ENCODE measurements around the gene PCLO. TPM values are rescaled to one million over a fixed set of nuclear protein-coding genes. Genes with fewer than 3 reads are reported as not detected.

Gene PCLO
- total and polyA plus RNA-seq, 9 donors: 0.31 to 3.6 (median 1.4) TPM

DNA sequence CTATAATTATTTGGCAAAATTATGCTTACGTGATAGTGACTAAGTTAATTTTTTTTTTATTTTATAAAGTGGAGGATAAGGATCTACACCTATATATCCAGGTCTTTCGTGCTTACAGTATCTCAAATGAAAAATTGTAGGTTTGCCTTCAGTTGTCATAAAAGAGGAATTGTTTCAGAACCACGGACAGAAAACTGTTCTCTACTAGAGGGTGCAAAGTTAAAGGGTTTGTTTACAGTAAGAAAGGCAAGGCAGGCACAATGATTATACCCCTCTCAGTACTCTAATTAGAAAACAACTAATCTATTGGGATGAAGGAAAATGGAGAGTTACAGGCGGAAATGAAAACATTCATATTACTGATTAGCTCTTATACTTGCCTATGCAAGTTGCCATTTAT is 1.5 kb downstream of the PCLO start:
- Histone ChIP-seq H3K27me3 (no peaks in the 10 kb centered on the region), H3K4me3 (no peak overlapping the region), H3K9me3 (no peaks in the 10 kb centered on the region), H3K36me3 (no peaks in the 10 kb centered on the region), H3K27ac (no peak overlapping the region), H3K4me1 (ENCODE audit: insufficient read depth) (peaks cover 2% of the 10 kb centered on the region)
- TF ChIP-seq POLR2A (IDR thresholded peaks at IDR 0.05): no peak
- TF ChIP-seq, protein P1, sequence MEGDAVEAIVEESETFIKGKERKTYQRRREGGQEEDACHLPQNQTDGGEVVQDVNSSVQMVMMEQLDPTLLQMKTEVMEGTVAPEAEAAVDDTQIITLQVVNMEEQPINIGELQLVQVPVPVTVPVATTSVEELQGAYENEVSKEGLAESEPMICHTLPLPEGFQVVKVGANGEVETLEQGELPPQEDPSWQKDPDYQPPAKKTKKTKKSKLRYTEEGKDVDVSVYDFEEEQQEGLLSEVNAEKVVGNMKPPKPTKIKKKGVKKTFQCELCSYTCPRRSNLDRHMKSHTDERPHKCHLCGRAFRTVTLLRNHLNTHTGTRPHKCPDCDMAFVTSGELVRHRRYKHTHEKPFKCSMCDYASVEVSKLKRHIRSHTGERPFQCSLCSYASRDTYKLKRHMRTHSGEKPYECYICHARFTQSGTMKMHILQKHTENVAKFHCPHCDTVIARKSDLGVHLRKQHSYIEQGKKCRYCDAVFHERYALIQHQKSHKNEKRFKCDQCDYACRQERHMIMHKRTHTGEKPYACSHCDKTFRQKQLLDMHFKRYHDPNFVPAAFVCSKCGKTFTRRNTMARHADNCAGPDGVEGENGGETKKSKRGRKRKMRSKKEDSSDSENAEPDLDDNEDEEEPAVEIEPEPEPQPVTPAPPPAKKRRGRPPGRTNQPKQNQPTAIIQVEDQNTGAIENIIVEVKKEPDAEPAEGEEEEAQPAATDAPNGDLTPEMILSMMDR (IDR thresholded peaks at IDR 0.05): no peak
- TF ChIP-seq EP300 (IDR thresholded peaks at IDR 0.05): no peak
- intact Hi-C loops (cut with DNase I): no loop called here
- 44 to 57% (median 52%) methylated on average over 4 of the region's 4 CpGs for WGBS, 3 donors
- DNase-seq: no peak

DNA sequence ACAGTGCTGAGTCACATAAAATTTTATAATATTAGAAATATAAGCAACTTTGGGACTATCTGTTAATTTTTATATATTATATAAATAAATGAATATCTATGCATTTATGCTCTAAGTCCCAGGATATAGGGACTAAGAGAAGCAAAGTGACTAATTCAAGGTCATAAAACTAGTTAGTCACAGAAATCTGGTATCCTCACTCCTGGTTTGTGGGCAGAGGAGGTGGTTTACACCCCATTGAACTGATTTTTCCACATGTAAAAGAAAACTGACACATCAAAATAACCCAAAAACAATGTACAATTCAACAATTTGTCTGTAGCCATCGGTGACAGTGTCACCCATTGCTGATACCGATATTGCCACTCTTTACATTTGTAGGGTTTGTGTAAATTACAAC is 3.0 kb downstream of the PCLO start:
- Histone ChIP-seq H3K27ac (no peak overlapping the region), H3K9me3 (no peaks in the 10 kb centered on the region), H3K4me3 (no peak overlapping the region), H3K36me3 (no peaks in the 10 kb centered on the region), H3K4me1 (ENCODE audit: insufficient read depth) (peaks cover 2% of the 10 kb centered on the region), H3K27me3 (no peaks in the 10 kb centered on the region)
- DNase-seq: no peak
- WGBS, 3 donors: 94 to 98% (median 95%) methylated on average over 2 of the region's 2 CpGs
- intact Hi-C loops (cut with DNase I): no loop called here
- TF ChIP-seq POLR2A (IDR thresholded peaks at IDR 0.05): no peak
- TF ChIP-seq, protein P1 (IDR thresholded peaks at IDR 0.05): no peak
- no peak for TF ChIP-seq EP300 (IDR thresholded peaks at IDR 0.05)

DNA sequence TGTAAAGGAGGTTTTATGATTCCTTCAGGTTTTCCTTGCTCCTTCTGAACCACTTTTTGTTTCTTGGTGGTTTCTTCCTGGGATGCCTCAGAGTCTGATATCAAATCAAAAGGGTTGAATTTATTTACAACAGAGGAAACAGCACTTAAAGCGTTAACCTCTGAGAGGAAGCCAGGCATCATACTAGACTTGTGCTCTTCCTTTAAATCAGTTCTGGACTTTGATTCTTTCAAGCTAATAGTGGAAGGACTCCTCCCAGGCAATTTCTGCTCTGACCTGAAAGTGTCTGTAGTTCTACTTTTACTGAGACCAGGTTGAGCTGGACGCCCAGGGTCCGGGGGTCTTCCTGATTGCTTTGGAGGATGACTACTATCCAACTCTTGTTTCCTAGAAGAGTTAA is 6.7 kb downstream of the PCLO start:
- H3K27me3 ChIP-seq: no peaks in the 10 kb centered on the region
- WGBS, 3 donors: 91 to 92% (median 92%) methylated on average over 3 of the region's 3 CpGs
- no peaks in the 10 kb centered on the region for H3K36me3 ChIP-seq
- no peak for TF ChIP-seq EP300 (IDR thresholded peaks at IDR 0.05)
- TF ChIP-seq, protein P1 (IDR thresholded peaks at IDR 0.05): no peak
- no peak for TF ChIP-seq POLR2A (IDR thresholded peaks at IDR 0.05)
- intact Hi-C loops (cut with DNase I): no loop called here
- no peak overlapping the region for H3K27ac ChIP-seq
- H3K4me3 ChIP-seq: no peak overlapping the region
- H3K4me1 ChIP-seq (ENCODE audit: insufficient read depth): no peaks in the 10 kb centered on the region
- H3K9me3 ChIP-seq: no peaks in the 10 kb centered on the region
- no peak for DNase-seq

DNA sequence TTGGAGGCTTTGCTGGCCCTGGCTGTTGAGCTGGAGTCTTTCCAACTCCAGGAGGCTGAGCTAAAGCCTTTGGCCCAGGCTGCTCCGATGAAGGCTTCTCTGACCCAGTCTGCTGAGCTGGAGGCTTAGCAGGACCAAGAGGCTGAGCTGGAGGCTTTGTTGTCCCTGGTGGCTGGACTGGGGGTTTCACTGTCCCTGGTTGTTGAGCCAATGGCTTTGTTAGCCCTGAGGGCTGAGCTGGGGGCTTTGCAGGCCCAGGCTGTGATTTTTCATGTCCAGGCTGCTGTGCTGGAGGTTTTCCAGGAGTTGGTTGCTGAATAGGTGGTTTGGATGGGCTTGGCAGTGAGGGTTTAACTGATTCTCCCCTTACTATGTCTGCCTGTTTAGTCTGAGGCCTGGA is 7.3 kb downstream of the PCLO start:
- DNase-seq: no peak
- intact Hi-C loops (cut with DNase I): no loop called here
- Histone ChIP-seq H3K27me3 (no peaks in the 10 kb centered on the region), H3K9me3 (no peaks in the 10 kb centered on the region), H3K27ac (no peak overlapping the region), H3K4me1 (ENCODE audit: insufficient read depth) (no peaks in the 10 kb centered on the region), H3K4me3 (no peak overlapping the region), H3K36me3 (no peaks in the 10 kb centered on the region)
- WGBS, 3 donors: 86 to 90% (median 89%) methylated on average over 1 of the region's 1 CpG
- TF ChIP-seq, protein P1 (IDR thresholded peaks at IDR 0.05): no peak
- no peak for TF ChIP-seq EP300 (IDR thresholded peaks at IDR 0.05)
- no peak for TF ChIP-seq POLR2A (IDR thresholded peaks at IDR 0.05)

DNA sequence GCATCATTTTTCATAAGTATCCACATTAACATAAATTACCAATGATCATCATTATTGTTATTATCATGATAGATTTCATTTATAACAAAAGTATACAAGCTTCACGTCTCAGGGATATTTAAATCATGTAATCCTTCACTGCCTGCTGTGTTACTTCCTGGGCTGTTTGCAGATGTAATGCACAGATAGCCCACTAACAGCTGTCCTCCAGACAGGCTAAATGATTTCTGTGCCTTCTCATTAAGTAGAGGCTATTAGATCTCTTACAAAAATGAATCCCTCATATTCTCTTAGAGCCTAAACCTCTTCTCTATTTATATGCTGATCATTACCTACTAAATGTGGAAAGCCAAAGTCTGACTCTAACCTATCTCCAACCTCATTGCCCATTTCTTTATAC is 9.3 kb downstream of the PCLO start:
- intact Hi-C loops (cut with DNase I): no loop called here
- Histone ChIP-seq H3K27ac (no peak overlapping the region), H3K27me3 (no peaks in the 10 kb centered on the region), H3K4me1 (ENCODE audit: insufficient read depth) (no peaks in the 10 kb centered on the region), H3K36me3 (no peaks in the 10 kb centered on the region), H3K4me3 (no peak overlapping the region), H3K9me3 (no peaks in the 10 kb centered on the region)
- 38 to 56% (median 48%) methylated on average over 1 of the region's 1 CpG for WGBS, 3 donors
- DNase-seq: no peak
- TF ChIP-seq, protein P1 (IDR thresholded peaks at IDR 0.05): no peak
- no peak for TF ChIP-seq EP300 (IDR thresholded peaks at IDR 0.05)
- no peak for TF ChIP-seq POLR2A (IDR thresholded peaks at IDR 0.05)
